HCT116 (cell line): Measurements from ENCODE around the gene GDI1. TPM values are rescaled to one million over a fixed set of nuclear protein-coding genes. Genes with fewer than 3 reads are reported as not detected.

Experiments used
- ATAC-seq: fragments of 200-7000 bp; cut with Tn5 transposase; 2 replicates; pipeline ENCODE4 v1.9.1; 2020; ENCODE audit warnings: mild to moderate bottlenecking, moderate library complexity
- BruUV-seq: library from RNA; stranded (reverse); fragments of 400-500 nt; replicated peaks from 2 replicates; lab custom pipeline; 2021; lab: Mats Ljungman, UMichigan
- CTCF ChIA-PET: fragments of 300-600 bp; sonication (Branson Sonifier 250); formaldehyde crosslinking; loops from one replicate; lab custom pipeline; 2021; ENCODE audit warnings: antibody characterized with exemption; lab: Charles Lee
- POLR2A ChIA-PET: fragments of 300-600, 350-600 bp; sonication (Branson Sonifier 250); formaldehyde crosslinking; loops from one replicate; lab custom pipeline; 2021; ENCODE audit warnings: antibody characterized with exemption; lab: Charles Lee
- RAD21 ChIA-PET, 2 experiments: fragments of 300-600 bp; sonication (Branson Sonifier 250); formaldehyde crosslinking; loops; one replicate each; lab custom pipeline; 2023; ENCODE audit warnings: low total read pairs in 2 of 2; ENCODE audit not compliant: uncharacterized antibody in 2 of 2, unreplicated experiment in 2 of 2, low non-redundant PET in 1 of 2; lab: Charles Lee
- DNase-seq: peaks from one replicate; pipeline ENCODE4 v3.0.0-alpha.2; 2010; ENCODE audit warnings: low read depth, low spot score
- H2AFZ ChIP-seq: fragments of 200-600 bp; shearing (Covaris generic), sonication (generic); 2 replicates; pipeline ENCODE4 v1.6.1; 2017; ENCODE audit warnings: low read depth, mixed run types, mixed read lengths, antibody characterized with exemption, low read length; ENCODE audit not compliant: poor library complexity, severe bottlenecking
- H3K27ac ChIP-seq: 2 replicates; pipeline ENCODE4 v1.5.1; 2012; ENCODE audit warnings: low read depth, low read length
- H3K27me3 ChIP-seq: fragments of 200-600 bp; sonication (generic); 2 replicates; pipeline ENCODE4 v1.6.1; 2016; ENCODE audit warnings: mixed run types, low read length, mixed read lengths; ENCODE audit not compliant: insufficient read depth
- H3K36me3 ChIP-seq, 2 experiments: fragments of 200-500 bp in 1 of 2; fragments of 200-600 bp in 1 of 2; sonication (Bioruptor generic) in 1 of 2; sonication (generic) in 1 of 2; 2 replicates each; pipeline versions ENCODE4 v1.5.1 to v1.6.1; 2014 to 2016; ENCODE audit warnings: low read length in 2 of 2, inconsistent platforms in 1 of 2, mixed read lengths in 1 of 2, mixed run types in 1 of 2; ENCODE audit not compliant: insufficient read depth in 2 of 2, control insufficient read depth in 1 of 2
- H3K4me1 ChIP-seq, 2 experiments: fragments of 200-600 bp in 1 of 2; sonication (generic) in 1 of 2; 2 replicates each; pipeline versions ENCODE4 v1.5.1 to v1.6.1; 2012 to 2017; ENCODE audit warnings: low read length in 2 of 2, inconsistent platforms in 1 of 2, mild to moderate bottlenecking in 1 of 2, mixed read lengths in 1 of 2, mixed run types in 1 of 2, moderate library complexity in 1 of 2; ENCODE audit not compliant: insufficient read depth in 2 of 2, control insufficient read depth in 1 of 2
- H3K4me2 ChIP-seq: fragments of 200-600 bp; sonication (generic); 2 replicates; pipeline ENCODE4 v1.6.1; 2017; ENCODE audit warnings: mixed run types, low read length, mixed read lengths
- H3K4me3 ChIP-seq, 2 experiments: fragments of 200-600 bp in 1 of 2; sonication (generic) in 1 of 2; replicated peaks in 1 of 2; 2 replicates each; pipeline ENCODE4 v1.5.1; 2011 to 2016; ENCODE audit warnings: low read length in 2 of 2, control low read depth in 1 of 2, low read depth in 1 of 2, mild to moderate bottlenecking in 1 of 2, mixed read lengths in 1 of 2, mixed run types in 1 of 2
- H3K79me2 ChIP-seq: fragments of 200-600 bp; sonication (generic); 2 replicates; pipeline ENCODE4 v1.6.1; 2017; ENCODE audit warnings: mild to moderate bottlenecking, mixed run types, low read length, moderate library complexity, mixed read lengths; ENCODE audit not compliant: insufficient read depth
- H3K9ac ChIP-seq: fragments of 200-600 bp; sonication (generic); 2 replicates; pipeline ENCODE4 v1.6.1; 2016; ENCODE audit warnings: low read length, mixed read lengths
- H3K9me2 ChIP-seq: fragments of 200-600 bp; sonication (generic), shearing (Covaris generic); 2 replicates; pipeline ENCODE4 v1.6.1; 2017; ENCODE audit warnings: mixed run types, mild to moderate bottlenecking, moderate library complexity; ENCODE audit not compliant: insufficient read depth
- H3K9me3 ChIP-seq, 2 experiments: fragments of 200-500 bp in 1 of 2; fragments of 200-600 bp in 1 of 2; sonication (Bioruptor generic) in 1 of 2; sonication (generic) in 1 of 2; 2 replicates each; pipeline ENCODE4 v1.6.1; 2014 to 2017; ENCODE audit warnings: low read length in 2 of 2, mixed read lengths in 2 of 2, inconsistent platforms in 1 of 2, low read depth in 1 of 2, mild to moderate bottlenecking in 1 of 2, mixed run types in 1 of 2, moderate library complexity in 1 of 2; ENCODE audit not compliant: control insufficient read depth in 1 of 2, insufficient read depth in 1 of 2
- H4K20me1 ChIP-seq: fragments of 200-600 bp; sonication (generic), shearing (Covaris generic); 2 replicates; pipeline ENCODE4 v1.6.1; 2017; ENCODE audit warnings: mixed run types, mild to moderate bottlenecking, moderate library complexity; ENCODE audit not compliant: insufficient read depth
- ELF1 ChIP-seq: IDR thresholded peaks from 2 replicates; pipeline ENCODE4 v1.6.1; 2012; ENCODE audit warnings: low read depth, borderline replicate concordance
- FOSL1 ChIP-seq: IDR thresholded peaks from 2 replicates; pipeline ENCODE4 v1.6.1; 2012; ENCODE audit warnings: low read depth
- POLR2AphosphoS5 ChIP-seq: IDR thresholded peaks from 2 replicates; pipeline ENCODE4 v1.6.1; 2011; ENCODE audit warnings: mild to moderate bottlenecking, low read depth, low read length, moderate library complexity
- RAD21 ChIP-seq: IDR thresholded peaks from 2 replicates; pipeline ENCODE4 v1.6.1; 2012; ENCODE audit warnings: low read depth, mild to moderate bottlenecking
- intact Hi-C: fragments of 100-400 bp; cut with micrococcal nuclease; formaldehyde crosslinking; loops from 2 replicates; pipeline ENCODE4 v1.10.0; 2022
- total RNA-seq: library from RNA; stranded (reverse); gene quantifications from one replicate; pipeline ENCODE4 v1.2.1, GENCODE V29; 2021; ENCODE audit not compliant: unreplicated experiment

GDI1 gene
- total RNA-seq, 1 experiment from 2014 or later: 122 TPM

GRCh38 chrX:154476821-154477220, 39.9 kb downstream of the GDI1 start:
- no peak for ATAC-seq
- CTCF ChIA-PET: no interaction called here

GRCh38 chrX:154477891-154478477, 41.0 kb downstream of the GDI1 start:
- BruUV-seq: TSS peak; percentile 81
- peak overlapping the region; percentile 87; the same call in 1 of the 2 replicates for H3K27ac ChIP-seq
- DNase-seq (no peak), ATAC-seq (peak; percentile 1; the same call in 1 of the 2 replicates)
- H3K9me2 ChIP-seq: no peaks in the 10 kb centered on the region
- peak overlapping the region; percentile 71 for H3K4me2 ChIP-seq
- ChIA-PET RAD21 (no interaction called here), CTCF (no interaction called here), POLR2A (interaction anchor here (1.1 kb wide), 1 partner anchor 25 kb away, joined by 3 read pairs; no protein-coding TSS in a partner anchor)
- H3K27me3 ChIP-seq: no peaks in the 10 kb centered on the region
- peaks cover 3 to 10% of the 10 kb centered on the region in 2 experiments; a peak in 3 of 4 replicates for H3K4me1 ChIP-seq
- H3K9ac ChIP-seq: peak overlapping the region; percentile 60
- TF ChIP-seq POLR2AphosphoS5 (peak; percentile 66), FOSL1 (no peak)
- intact Hi-C loops: loop anchor here (5.0 kb wide), 2 partner anchors 36 to 71 kb away; partner anchors contain the start of genes DNASE1L1 and FAM50A
- H3K36me3 ChIP-seq: no peaks in the 10 kb centered on the region
- no peaks in the 10 kb centered on the region for H4K20me1 ChIP-seq
- peak overlapping the region; percentile 53 to 60 for H3K4me3 ChIP-seq
- H3K9me3 ChIP-seq: no peaks in the 10 kb centered on the region
- no peaks in the 10 kb centered on the region for H3K79me2 ChIP-seq
- H2AFZ ChIP-seq: no peak overlapping the region

More at GRCh38 chrX:154476821-154477220, 39.9 kb downstream of the GDI1 start:
- ChIA-PET RAD21 (no interaction called here), POLR2A (interaction anchor here (0.5 kb wide), 1 partner anchor 45 kb away, joined by 3 read pairs; no protein-coding TSS in a partner anchor)
- no peak for DNase-seq
- no peak overlapping the region for H3K9ac ChIP-seq
- no TSS peak for BruUV-seq
- no peak overlapping the region for H3K4me3 ChIP-seq
- TF ChIP-seq ELF1 (no peak), RAD21 (no peak), POLR2AphosphoS5 (peak; percentile 37)
- no peaks in the 10 kb centered on the region for H3K79me2 ChIP-seq
- H4K20me1 ChIP-seq: no peaks in the 10 kb centered on the region
- intact Hi-C loops: loop anchor here (5.0 kb wide), 2 partner anchors 35 to 70 kb away; partner anchors contain the start of genes DNASE1L1 and FAM50A
- H2AFZ ChIP-seq: no peak overlapping the region
- H3K9me3 ChIP-seq: no peaks in the 10 kb centered on the region
- H3K36me3 ChIP-seq: no peaks in the 10 kb centered on the region; a peak in 1 of 4 replicates
- peaks cover 3 to 10% of the 10 kb centered on the region in 2 experiments; a peak in 3 of 4 replicates for H3K4me1 ChIP-seq
- no peaks in the 10 kb centered on the region for H3K9me2 ChIP-seq
- no peak overlapping the region for H3K4me2 ChIP-seq
- H3K27me3 ChIP-seq: no peaks in the 10 kb centered on the region
- no peak overlapping the region for H3K27ac ChIP-seq
